GM18511 (cell line): ENCODE measurements around the gene LGMN.
A peak's percentile ranks its signal among the peaks of the same experiment; 100 is the strongest.

Source experiments
- ATAC-seq: cut with Tn5 transposase; IDR thresholded peaks from one replicate; pipeline ENCODE4 v1.9.1; 2021; ENCODE audit warnings: mild to moderate bottlenecking, moderate library complexity; ENCODE audit not compliant: unreplicated experiment

Gene LGMN

DNA sequence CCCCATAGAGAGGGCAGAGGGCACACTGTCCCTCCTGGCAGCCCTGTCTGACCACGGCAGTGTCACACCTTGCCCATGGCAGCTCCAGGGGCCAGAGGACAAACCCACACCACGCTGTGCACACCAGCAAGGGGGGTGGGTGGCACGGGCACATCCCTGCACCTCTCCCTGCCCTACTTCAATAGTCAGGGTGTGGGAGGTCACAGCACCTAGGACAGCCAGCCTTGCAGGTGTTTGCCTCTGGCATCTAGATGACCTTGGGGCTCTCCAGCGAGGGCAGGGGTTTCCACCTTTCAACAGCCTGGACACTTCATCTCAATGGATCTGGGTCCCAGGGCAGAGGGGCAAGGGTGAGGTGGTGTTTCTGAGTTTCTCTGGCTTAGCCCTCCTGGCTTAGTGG is 69.2 kb downstream of the LGMN start:
- no peak for ATAC-seq

DNA sequence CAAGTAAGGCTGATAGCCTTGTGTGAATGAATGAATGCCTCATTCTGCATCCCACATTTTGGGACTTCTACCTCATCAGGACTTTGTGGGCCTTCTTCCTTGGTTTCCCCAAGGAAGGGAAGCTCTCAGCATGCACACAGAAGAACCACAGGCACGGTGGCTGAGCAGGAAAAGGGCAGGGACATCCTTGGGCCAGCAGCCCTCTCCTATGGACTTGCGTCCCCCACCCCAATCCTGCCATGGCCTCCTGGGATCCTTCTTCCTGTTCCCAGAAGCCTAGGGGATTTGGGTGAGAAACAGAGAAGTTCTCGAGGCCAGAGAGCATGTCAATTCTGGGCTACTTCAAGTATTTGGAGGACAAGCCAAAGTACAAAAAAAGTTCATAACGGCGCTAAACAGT is 69.7 kb downstream of the LGMN start:
- ATAC-seq = no peak

DNA sequence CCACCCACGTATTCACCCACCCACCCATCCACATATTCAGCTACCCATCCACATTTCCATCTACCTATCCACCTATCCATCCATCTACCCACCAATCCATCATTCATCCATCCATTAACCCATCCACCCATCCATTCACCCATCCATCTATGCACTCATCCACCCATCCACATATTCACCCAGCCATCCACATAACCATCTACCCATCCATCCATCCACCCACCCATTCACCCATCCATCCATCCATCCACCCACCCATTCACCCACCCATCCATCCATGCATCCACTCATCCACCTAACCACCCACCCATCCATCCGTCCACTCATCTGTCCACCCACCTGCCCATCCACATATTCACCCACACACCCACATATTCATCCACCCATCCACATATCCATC is 70.5 kb downstream of the LGMN start:
- no peak for ATAC-seq

DNA sequence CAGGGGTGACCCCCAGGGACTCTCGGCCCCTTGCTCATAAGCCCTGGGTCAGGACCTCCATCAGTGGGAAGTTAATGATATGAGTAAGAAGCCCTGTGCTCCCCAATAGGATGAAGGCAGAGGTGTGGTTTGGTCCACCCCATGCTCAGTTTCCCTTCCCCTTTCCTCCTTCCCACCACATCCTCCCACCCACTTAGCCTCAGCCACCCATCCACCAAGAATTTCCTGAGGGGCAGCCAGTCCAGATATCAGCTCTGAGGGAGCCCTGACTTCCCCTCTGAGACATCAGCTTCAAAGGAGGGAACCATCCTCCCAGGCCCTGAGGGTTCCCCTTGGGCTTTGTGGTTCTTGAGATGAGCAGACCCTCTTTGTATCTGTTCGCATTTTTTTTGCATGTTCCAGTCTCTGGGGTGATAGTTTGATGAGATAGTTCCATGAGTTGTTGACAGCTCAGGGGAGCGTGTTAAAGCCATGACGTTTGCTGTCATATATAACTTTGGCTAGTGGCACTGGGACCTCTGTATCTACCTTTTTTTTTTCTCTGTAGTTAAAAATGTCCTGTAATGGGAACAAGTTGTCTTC is 71.2 kb downstream of the LGMN start:
- peak; percentile 84 for ATAC-seq

DNA sequence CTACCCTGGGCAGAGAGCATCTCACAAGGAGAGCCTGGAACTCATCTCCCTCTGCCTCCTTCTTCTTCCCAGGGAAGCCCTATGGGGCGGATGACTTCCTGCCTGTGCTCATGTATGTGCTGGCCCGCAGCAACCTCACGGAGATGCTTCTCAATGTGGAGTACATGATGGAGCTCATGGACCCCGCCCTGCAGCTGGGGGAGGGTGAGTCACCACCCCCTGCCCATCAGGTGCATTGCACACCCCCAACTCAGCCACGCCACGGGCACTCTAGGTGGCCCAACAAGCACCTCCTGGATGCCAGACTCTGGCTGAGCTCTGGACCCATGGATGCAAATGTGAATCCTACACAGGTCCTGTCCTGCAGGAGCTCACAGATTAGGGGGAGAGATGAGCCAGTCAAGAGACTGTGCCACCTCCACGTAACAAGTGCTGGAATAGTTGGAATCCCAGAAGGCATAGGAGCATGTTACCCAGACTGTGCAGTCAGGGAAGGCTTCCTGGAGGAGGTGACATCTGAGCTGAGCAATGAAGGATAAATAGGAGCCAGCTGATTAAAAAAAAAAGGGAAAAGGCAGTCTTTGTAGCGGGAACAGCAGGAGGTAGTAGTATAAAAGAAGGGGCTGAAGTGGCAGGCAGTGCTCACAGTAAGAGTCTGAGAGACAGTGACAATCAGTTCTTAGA is 71.9 kb downstream of the LGMN start:
- no peak for ATAC-seq

DNA sequence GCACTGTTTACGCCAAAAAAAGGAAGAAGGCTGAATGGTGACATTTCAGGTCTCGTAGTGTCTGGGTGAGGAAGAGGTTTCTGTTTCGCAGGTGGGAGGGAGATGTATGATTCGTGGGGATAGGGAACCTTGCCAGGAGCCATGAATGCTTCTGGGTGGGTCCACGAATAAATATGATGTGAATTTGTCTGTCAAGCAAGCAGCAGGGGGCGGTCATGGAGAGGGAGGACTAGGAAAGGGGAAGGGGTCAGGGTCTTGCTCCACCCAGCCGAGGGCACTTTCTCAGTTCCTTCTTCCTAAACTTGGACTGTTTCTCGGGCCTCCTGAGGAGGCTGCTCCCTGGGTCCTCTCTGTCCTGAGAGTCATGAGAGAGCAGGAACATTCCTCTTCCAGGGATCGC is 72.5 kb downstream of the LGMN start:
- ATAC-seq = no peak

DNA sequence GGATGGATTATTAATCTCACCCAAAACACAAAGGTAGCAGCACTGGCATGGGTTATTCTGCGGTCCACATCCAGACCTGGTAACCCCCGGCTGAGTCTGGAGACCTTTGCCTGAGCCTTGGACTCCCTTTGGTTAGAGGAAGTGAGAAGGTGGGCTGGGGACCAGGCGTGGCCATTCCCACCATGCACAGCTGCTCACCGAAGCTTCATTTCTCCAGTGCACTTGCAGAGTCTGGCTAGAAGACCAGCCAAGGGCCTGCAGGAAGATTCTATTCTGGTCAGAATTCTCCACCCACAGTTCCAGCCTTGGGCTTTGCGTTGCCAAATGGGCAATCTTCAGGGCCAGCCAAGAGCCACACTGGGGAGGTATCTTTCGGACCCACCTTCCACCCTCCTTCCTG is 73.0 kb downstream of the LGMN start:
- no peak for ATAC-seq

DNA sequence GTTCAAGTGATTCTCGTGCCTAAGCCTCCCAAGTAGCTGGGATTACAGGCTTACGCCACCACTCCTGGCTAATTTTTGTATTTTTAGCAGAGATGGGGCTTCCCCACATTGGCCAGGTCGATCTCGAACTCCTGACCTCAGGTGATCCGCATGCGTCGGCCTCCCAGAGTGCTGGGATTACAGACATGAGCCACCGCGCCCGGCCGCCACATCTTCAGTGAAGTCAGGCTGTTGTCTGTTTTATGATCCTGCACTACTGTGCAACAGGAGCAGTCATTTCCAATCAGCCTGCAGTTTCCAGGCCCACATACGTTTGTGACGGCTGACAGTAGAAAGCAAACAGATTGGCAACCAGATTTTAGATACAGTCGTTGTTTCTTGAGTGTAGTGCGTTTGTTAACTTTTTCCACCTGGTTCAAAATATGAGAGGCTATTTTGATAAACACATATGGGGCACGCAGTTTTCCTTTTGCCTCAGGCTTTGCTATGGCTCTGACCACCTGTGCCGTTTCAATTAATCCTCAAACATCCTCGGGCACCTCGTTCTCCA is 74.8 kb downstream of the LGMN start:
- ATAC-seq = no peak

DNA sequence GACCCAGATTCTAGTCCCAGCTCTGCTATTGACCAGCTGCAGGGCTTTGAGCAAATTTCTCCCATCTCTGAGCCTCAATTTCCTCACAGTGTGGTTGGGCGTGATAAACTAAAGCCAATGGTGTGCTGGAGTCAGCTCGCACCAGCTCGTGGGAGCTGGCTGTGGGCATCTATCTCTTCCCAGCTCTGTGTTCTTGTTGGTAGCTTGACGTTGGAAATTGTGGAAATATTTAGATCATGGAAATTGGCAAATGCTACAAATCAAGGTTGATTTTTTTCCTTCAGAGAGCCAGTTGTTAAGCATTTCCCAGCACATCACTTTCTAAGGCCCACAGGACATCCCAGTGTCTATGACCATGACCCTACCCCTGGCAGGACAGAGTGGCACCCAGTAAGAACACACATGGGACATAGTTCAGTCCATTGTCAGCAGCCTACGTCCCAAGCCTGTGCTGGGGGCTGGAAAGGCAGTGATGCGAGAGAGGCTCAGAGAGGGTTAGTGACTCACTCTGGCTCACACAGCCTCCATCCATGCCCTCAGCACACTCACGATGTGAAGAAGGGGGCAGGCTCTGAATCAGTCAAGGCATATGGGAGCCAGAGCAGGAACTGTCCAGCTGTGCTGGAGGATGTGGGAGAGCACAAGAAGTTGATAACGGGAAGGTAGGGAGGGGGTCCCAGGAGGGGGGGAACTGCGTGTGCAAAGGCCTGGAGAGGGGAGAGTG is 77.6 kb downstream of the LGMN start:
- ATAC-seq = no peak

DNA sequence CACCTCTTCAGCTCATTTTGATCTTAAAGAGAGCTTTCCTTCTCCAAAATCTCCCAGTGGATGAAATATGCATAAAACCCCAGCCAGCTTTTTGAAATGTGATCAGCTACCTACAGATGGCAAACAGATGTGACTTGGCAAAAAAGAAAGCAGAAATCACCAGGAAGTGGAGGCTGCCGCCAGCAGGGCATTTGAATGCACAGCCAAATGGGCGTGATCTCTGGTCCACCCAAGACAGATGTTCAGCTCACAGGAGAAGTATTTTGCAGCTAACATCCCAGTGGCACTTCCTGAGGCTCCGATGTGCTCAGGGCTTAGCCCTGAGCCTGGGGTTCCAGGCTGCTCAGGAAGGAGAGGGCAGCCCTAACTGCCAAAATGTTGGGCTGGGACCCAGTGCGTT is 78.3 kb downstream of the LGMN start:
- no peak for ATAC-seq

DNA sequence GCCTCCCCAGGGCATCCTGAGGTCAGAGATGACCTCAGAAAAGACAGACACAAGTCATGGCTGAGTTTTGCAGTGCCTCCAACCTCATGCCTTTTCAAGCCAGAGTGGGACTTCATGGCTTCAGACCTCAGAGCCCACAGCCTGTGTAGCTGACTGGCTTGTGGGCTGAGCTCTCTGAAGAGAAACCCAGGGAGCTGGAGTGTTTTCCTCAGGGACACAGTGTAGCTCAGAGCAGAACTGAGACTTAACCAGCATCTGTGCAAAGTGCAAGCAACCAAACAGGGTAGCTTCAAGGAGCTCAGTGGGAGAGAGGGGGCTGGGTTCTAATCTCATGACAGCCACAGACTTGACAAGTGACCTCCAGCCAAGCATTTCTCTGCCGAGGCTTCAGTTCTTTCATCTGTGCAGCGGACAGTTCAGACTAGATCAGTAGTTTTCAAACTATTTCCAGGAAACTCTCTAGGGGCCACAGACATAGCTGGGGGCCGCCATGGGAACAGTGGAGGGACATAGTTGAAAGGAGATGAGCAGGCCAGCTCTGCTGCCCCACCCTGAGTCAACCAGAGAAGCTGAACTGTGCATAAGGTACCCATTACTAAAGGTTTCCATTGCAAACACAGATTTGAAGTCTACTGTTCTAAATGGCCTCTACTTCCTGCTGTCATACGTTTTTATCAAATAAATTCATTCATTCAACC is 80.0 kb downstream of the LGMN start:
- peak; percentile 45 for ATAC-seq

DNA sequence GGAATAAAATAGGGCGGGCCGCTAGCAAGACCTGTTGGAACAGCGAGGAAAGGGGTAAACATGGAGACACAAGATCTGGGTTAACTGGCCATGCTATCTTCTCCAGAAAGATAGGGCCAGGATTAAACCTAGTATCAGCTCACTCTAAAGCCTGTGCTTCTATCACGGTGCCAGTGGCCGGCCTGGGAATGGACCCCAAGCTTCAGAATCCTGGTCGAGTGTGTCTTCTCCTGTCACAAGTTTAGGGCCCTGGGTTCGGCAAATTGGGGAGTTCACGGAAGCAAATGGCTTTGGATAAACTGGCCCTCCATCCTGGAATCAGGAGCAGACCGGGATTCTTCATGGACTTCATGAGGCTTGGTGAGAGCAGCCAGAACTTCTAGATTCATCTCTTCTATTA is 82.2 kb downstream of the LGMN start:
- no peak for ATAC-seq

DNA sequence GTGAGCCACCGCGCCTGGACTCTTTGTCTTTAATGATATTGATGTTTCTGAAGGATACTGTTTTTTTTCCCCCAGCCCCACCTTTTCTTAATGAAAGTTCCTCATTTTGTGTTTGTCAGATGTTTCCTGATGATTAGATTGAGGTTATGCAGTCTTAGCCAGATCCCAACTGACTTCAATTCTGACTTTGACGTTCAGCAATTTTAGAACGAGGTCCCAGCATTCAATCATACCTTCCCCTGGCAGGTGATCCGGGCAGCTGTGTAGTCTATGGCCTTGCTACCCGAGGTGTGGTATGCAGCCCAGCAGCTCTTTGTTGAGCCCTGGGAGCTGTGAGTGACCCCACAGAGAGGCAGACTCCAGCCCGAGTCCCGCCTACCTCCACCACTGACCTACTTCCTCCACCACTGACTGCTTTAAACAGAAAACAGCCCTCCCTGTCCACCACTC is 82.7 kb downstream of the LGMN start:
- no peak for ATAC-seq

DNA sequence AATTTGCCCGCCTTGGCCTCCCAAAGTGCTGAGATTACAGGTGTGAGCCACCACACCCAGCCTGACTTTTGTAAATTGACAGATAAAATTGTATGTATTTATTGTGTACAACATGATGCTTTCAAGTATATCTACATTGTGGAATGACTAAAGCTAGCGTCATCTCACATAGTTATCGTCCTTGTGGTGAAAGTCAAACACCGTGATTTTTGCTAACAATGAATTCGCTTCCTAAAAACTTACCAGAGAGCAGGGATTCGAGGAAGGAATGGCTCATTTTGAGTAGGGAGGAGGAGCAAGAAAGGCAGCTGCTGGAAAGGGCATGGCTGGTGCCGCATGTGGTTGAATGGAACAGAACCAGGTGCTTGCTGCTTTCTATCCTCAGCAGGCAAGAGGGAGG is 85.4 kb downstream of the LGMN start:
- ATAC-seq = no peak

DNA sequence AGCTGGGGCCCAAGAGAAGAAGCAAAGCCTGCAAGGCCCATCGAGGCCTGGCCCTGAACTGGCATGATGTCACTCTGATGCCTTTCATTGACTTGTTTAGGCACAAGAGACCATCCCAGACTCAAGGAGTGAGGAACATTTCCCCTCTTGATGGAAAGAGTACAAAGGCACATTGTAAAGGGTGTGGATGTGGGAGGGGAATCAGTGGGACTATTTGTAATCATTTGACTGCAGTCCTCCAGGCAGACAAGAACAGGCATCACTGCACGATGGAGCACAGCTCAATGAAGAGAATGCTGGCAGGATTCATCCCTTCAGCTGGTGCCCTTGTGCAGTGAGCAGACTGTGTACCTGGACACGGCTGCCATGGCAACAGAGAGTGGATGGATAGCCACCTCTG is 87.9 kb downstream of the LGMN start:
- no peak for ATAC-seq

DNA sequence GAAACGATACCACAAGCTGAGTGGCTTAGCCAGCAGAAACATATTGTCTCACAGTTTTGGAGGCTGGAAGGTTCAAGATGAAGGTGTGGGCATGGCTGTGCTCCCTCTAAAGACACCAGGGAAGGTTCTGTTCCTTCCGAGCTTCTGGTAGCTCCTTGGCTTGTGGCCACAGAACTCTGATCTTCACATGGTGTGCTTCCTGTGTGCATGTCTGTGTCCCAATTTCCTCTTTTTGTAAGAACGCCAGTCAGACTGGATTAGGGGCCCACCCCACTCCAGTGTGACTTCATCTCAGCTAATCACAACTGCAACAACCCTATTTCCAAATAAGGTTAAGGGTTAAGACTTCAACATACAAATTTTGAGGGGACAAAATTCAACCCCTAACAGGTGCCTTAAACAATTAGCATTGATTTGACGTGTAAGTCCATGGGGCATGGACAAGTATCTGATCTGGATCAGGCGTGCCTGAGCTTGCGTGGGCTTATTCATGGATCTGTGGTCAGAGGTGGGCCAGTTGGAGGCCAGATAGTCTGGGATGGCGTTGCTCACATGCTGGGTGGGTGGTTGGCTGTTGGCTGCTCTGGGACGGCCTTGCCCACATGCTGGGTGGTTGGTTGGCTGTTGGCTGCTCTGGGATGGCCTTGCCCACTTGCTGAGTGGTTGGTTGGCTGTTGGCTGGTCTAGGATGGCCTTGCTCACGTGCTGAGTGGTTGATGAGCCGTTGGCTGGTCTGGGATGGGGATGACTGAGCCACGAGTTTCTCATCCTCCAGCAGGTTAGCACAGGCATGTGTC is 88.5 kb downstream of the LGMN start:
- ATAC-seq = no peak

DNA sequence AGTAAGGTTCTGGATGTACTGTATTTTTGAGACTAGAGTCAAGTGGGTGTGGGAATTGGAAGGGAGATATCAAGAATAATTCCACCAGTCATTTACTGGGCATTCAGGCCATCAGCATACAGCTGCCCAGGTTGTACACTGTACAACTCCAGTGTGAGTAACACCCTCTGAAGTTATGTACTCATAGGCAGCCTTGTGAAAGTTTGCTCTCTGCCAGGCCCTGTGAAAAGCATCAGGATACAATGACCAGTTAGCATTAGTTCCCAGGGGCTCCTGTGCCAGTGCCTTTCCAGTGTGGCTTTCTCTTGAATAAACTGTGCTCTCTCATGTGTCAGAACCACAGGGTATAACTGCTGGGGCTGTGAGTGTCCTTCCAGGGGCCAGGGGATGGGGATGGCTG is 89.7 kb downstream of the LGMN start:
- ATAC-seq = no peak

DNA sequence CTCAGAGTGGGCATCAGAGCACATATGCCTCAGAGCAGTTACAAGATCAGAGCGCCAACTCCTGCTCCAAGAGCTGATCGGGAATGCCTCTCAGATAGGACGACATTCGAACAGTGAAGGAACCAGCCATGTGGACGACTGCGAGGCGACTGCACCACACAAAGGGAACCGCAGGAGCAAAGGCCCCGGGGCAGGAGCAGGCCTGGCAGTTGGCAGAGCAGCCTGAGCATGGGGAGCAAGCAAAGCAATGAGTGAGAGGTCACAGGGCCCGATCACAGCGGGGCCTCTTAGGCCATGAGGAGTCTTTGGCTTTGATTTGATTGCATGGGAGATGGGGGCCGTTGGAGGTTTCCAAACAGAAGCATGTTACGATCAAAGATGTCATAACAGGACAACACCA is 90.3 kb downstream of the LGMN start:
- no peak for ATAC-seq

DNA sequence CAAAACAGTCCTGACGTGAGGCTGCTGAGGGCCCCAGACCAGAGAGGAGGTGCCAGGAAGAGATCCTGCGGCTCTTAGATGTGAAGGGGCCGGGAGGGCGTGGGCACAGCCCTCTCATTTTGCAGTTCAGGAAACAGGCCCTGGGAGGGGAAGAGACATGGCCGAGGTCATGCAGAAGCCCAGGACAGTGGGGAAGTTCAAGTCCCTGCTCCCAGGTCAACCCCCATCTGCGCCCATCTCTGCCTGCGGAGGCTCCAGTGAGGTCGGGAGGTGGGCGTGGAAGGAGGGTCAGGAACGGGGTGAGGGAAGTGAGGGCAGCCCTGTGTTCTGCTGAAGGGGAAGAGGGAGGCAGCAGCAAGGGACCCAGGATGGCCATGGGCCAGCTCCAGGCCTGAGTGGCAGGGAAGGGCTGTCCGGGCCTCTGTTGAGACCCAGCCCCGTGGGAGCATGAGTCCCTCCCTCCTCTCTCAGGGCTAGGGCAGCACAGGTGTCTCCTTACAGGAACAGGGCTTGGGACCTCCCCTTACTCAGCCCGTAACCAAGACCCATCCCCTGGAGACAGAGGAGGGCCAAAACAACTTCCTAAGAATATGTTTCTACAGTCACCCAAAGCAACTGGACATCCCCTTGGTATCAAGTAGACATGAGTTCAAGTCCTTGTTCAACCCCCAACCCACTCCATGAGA is 90.8 kb downstream of the LGMN start:
- no peak for ATAC-seq
